A549 (cell line): Measurements from ENCODE around the gene DACH1. TPM values are rescaled to one million over a fixed set of nuclear protein-coding genes. Genes with fewer than 3 reads are reported as not detected.

Experiments
- ATAC-seq, 2 experiments: fragments of 200-7000 bp in 1 of 2; fragments of >200 bp in 1 of 2; cut with Nextera tagmentation in 1 of 2; cut with Tn5 transposase in 1 of 2; 3 replicates each; pipeline versions ENCODE4 v1.8.0 to v1.9.1; 2018 to 2020; ENCODE audit warnings: mild to moderate bottlenecking in 1 of 2, moderate library complexity in 1 of 2
- CTCF ChIA-PET: fragments of 300-600 bp; sonication (Branson Sonifier 250); formaldehyde crosslinking; extraction: SDS; loops from one replicate; lab custom pipeline; 2021; ENCODE audit warnings: antibody characterized with exemption, inconsistent platforms; lab: Yijun Ruan, JAX
- POLR2A ChIA-PET: fragments of 350-600 bp; formaldehyde crosslinking; extraction: SDS; loops from one replicate; lab custom pipeline; 2021; ENCODE audit warnings: antibody characterized with exemption, inconsistent platforms; lab: Yijun Ruan, JAX
- DNase-seq, 2 experiments: peaks; one replicate each; pipeline versions ENCODE4 v3.0.0 to v3.0.0-alpha.2; 2011 to 2016; ENCODE audit warnings: low read depth in 1 of 2, low spot score in 1 of 2
- FAIRE-seq: peaks from 2 replicates; lab custom pipeline; 2011; peaks lifted over from hg19 to GRCh38; lab: Jason Lieb, UNC
- H3K27ac ChIP-seq, 2 experiments: fragments of >200 bp; sonication (Bioruptor Twin); formaldehyde crosslinking; 3 replicates each; pipeline ENCODE4 v1.5.1; 2016 to 2017
- H3K4me1 ChIP-seq: fragments of >200 bp; sonication (Bioruptor Twin); formaldehyde crosslinking; 3 replicates; pipeline ENCODE4 v1.6.1; 2016
- H3K4me2 ChIP-seq: fragments of >200 bp; sonication (Bioruptor Twin); formaldehyde crosslinking; 3 replicates; pipeline ENCODE4 v1.6.1; 2016
- H3K4me3 ChIP-seq: fragments of >200 bp; sonication (Bioruptor Twin); formaldehyde crosslinking; 3 replicates; pipeline ENCODE4 v1.5.1; 2016
- H3K9me3 ChIP-seq: fragments of >200 bp; sonication (Bioruptor Twin); formaldehyde crosslinking; 3 replicates; pipeline ENCODE4 v1.6.1; 2016
- BHLHE40 ChIP-seq: IDR thresholded peaks from 2 replicates; pipeline ENCODE4 v1.6.1; 2012; ENCODE audit warnings: low read depth, low read length, inconsistent platforms
- CBX2 ChIP-seq: fragments of 200-600 bp; sonication (generic); IDR thresholded peaks from 2 replicates; pipeline ENCODE4 v1.6.1; 2016; ENCODE audit warnings: low read depth, mild to moderate bottlenecking, borderline replicate concordance
- EHMT2 ChIP-seq: fragments of 200-600 bp; sonication (generic); IDR thresholded peaks from 2 replicates; pipeline ENCODE4 v1.6.1; 2016; ENCODE audit warnings: antibody characterized with exemption, low read depth, mild to moderate bottlenecking, moderate library complexity
- EP300 ChIP-seq, 2 experiments: fragments of >200 bp; sonication (Bioruptor Twin); formaldehyde crosslinking; IDR thresholded peaks; 2 replicates in 1 of 2; 3 replicates in 1 of 2; pipeline ENCODE4 v1.6.1; 2016 to 2017
- ESRRA ChIP-seq: fragments of 150-350 bp; IDR thresholded peaks from 2 replicates; pipeline ENCODE4 v1.6.1; 2014; ENCODE audit warnings: mild to moderate bottlenecking, low read length, borderline replicate concordance
- FOSL2 ChIP-seq, 2 experiments: fragments of 450-650 bp in 1 of 2; fragments of >200 bp in 1 of 2; sonication (Bioruptor Twin) in 1 of 2; formaldehyde crosslinking; IDR thresholded peaks; 2 replicates each; pipeline versions ENCODE4 v1.5.0 to v1.6.1; 2016 to 2020; ENCODE audit warnings: mild to moderate bottlenecking in 1 of 2, moderate library complexity in 1 of 2
- FOXS1 ChIP-seq: fragments of 250-450 bp; sonication (Bioruptor Pico); IDR thresholded peaks from 2 replicates; pipeline ENCODE4 v1.5.0; 2020; ENCODE audit warnings: mild to moderate bottlenecking, moderate library complexity
- GATA3 ChIP-seq: IDR thresholded peaks from 2 replicates; pipeline ENCODE4 v1.6.1; 2012; ENCODE audit warnings: borderline replicate concordance
- HOXA7 ChIP-seq: fragments of 250-450 bp; sonication (Bioruptor Pico); IDR thresholded peaks from 2 replicates; pipeline ENCODE4 v1.5.0; 2020; ENCODE audit warnings: mild to moderate bottlenecking, moderate library complexity
- HOXB13 ChIP-seq: fragments of 250-450 bp; sonication (Bioruptor Pico); IDR thresholded peaks from 2 replicates; pipeline ENCODE4 v1.5.0; 2020; ENCODE audit warnings: low read depth, mild to moderate bottlenecking, moderate library complexity
- HOXB5 ChIP-seq: fragments of 250-450 bp; sonication (Bioruptor Pico); IDR thresholded peaks from 2 replicates; pipeline ENCODE4 v1.5.0; 2020; ENCODE audit warnings: mild to moderate bottlenecking, moderate library complexity
- JUNB ChIP-seq: fragments of >200 bp; sonication (Bioruptor Twin); formaldehyde crosslinking; IDR thresholded peaks from 2 replicates; pipeline ENCODE4 v1.6.1; 2016
- KDM1A ChIP-seq: fragments of 200-600 bp; sonication (generic); IDR thresholded peaks from 2 replicates; pipeline ENCODE4 v1.6.1; 2016; ENCODE audit warnings: low read depth, mild to moderate bottlenecking
- MAZ ChIP-seq: fragments of 150-350 bp; IDR thresholded peaks from 2 replicates; pipeline ENCODE4 v1.6.1; 2014; ENCODE audit warnings: antibody characterized with exemption, low read depth, low read length, borderline replicate concordance
- NPAS2 ChIP-seq: fragments of 250-450 bp; sonication (Bioruptor Pico); IDR thresholded peaks from 2 replicates; pipeline ENCODE4 v1.8.0; 2022; ENCODE audit warnings: mild to moderate bottlenecking, moderate library complexity, borderline replicate concordance
- RARB ChIP-seq: fragments of 250-450 bp; sonication (Bioruptor Pico); IDR thresholded peaks from 2 replicates; pipeline ENCODE4 v1.8.0; 2021; ENCODE audit warnings: mild to moderate bottlenecking, moderate library complexity
- RCOR1 ChIP-seq: fragments of 150-350 bp; IDR thresholded peaks from 2 replicates; pipeline ENCODE4 v1.6.1; 2014; ENCODE audit warnings: antibody characterized with exemption, low read length, low read depth
- RNF2 ChIP-seq: fragments of 200-600 bp; sonication (generic); IDR thresholded peaks from 2 replicates; pipeline ENCODE4 v1.6.1; 2016; ENCODE audit warnings: low read depth, mild to moderate bottlenecking, antibody characterized with exemption, moderate library complexity, borderline replicate concordance
- SREBF2 ChIP-seq: fragments of 450-650 bp; IDR thresholded peaks from 2 replicates; pipeline ENCODE4 v1.6.1; 2014; ENCODE audit warnings: mild to moderate bottlenecking, moderate library complexity
- TFCP2L1 ChIP-seq: fragments of 250-450 bp; sonication (Bioruptor Pico); IDR thresholded peaks from 2 replicates; pipeline ENCODE4 v1.5.0; 2021; ENCODE audit warnings: mild to moderate bottlenecking
- TP53 ChIP-seq: fragments of 250-450 bp; sonication (Bioruptor Pico); IDR thresholded peaks from 2 replicates; pipeline ENCODE4 v1.5.0; 2021; ENCODE audit warnings: mild to moderate bottlenecking, moderate library complexity
- ZC3H11A ChIP-seq: fragments of 450-650 bp; IDR thresholded peaks from 2 replicates; pipeline ENCODE4 v1.6.1; 2014; ENCODE audit warnings: antibody characterized with exemption, mild to moderate bottlenecking
- ZFP36 ChIP-seq: fragments of 450-650 bp; IDR thresholded peaks from 2 replicates; pipeline ENCODE4 v1.6.1; 2014; ENCODE audit warnings: borderline replicate concordance; ENCODE audit not compliant: partially characterized antibody
- WGBS: methylation state at CpG from one replicate; pipeline ENCODE4 v1.1.6; 2017; ENCODE audit errors: missing lambda C conversion rate; 5-methylcytosine and 5-hydroxymethylcytosine counted together
- polyA plus RNA-seq, 4 experiments: library from polyadenylated mRNA; depleted of rRNA in 3 of 4; stranded (reverse); fragments of >200 nt; fragmentation: RNase III in 1 of 4; extraction: RNeasy Plus Mini Kit Qiagen cat#74134 plus additional on column Dnase treatment in 1 of 4; gene quantifications; 2 replicates in 3 of 4; 3 replicates in 1 of 4; pipeline ENCODE4 v1.2.3, GENCODE V29; 2011 to 2017
- TF ChIP-seq, protein P1 (sequence below): fragments of >200 bp; sonication (Bioruptor Twin); formaldehyde crosslinking; IDR thresholded peaks from 3 replicates; pipeline ENCODE4 v1.6.1; 2016
- TF ChIP-seq, protein P2 (sequence below): IDR thresholded peaks from 2 replicates; pipeline ENCODE4 v1.6.1; 2012
- TF ChIP-seq, protein P3 (sequence below): fragments of 250-450 bp; sonication (Bioruptor Pico); IDR thresholded peaks from 2 replicates; pipeline ENCODE4 v1.5.0; 2020; ENCODE audit warnings: low read depth, mild to moderate bottlenecking, moderate library complexity

Gene DACH1
- polyA plus RNA-seq, 2 of the 4 experiments (the other 2 are of a cell fraction), result not detected

DNA sequence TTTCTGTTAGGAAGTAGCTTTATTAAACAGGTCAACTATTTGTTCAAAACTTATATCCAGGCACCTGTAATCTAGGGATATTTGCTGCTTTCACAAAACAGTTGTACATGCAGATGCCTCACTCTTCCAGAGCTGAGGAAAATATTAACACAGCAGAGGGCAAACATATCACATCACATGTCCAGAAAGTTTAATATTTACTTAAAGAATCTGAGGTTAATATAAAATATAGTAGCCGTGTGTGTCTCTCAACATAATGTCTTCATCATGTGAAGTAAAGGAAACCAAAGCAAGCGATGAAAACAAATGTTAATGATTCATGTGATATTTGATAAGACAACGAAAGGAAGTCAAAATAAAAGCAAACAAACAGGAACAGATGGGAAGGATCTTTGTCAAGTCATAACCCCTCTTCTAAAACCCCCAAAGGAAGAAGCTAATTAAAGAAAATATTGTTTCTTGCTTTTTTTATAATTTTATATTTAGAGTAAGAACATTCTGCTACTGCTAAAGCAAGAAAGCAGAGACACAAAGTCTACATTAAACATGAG, 418.8 kb downstream of the DACH1 start:
- DNase-seq, result peak in 1 of 2 experiments; percentile 0
- POLR2A ChIA-PET, result no interaction called here
- WGBS, result 5% methylated on average over 3 of the region's 3 CpGs
- Histone ChIP-seq H3K4me1 (no peaks in the 10 kb centered on the region), H3K27ac (no peak overlapping the region), H3K4me3 (no peak overlapping the region), H3K4me2 (no peak overlapping the region), H3K9me3 (no peaks in the 10 kb centered on the region)
- CTCF ChIA-PET, result no interaction called here
- ATAC-seq, result no peak
- no peak for FAIRE-seq
- no peak for TF ChIP-seq TP53 (CRISPR knock-in tag)
- TF ChIP-seq HOXB5 (CRISPR knock-in tag), result no peak
- TF ChIP-seq RCOR1, result no peak
- no peak for TF ChIP-seq HOXB13 (CRISPR knock-in tag)
- TF ChIP-seq BHLHE40, result no peak

DNA sequence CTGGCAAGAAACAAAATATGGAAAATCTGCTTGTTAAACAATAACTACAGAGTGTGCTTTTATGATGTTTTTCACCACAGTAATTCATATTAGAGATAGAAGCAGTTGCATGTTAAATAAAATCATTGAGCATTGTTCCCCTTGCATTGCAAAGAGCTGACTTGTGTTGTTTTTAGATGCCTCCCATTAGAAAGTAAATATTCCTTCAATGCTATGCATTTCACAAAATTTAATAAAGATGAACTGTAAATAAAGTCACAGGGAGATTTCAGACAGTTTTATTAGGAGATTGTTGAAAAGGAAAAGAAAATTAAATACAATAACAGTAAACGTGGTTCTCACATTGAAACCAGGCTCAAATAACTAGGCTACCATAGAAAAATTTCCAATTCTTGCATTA, 429.3 kb downstream of the DACH1 start:
- H3K9me3 ChIP-seq, result no peaks in the 10 kb centered on the region
- CTCF ChIA-PET, result no interaction called here
- POLR2A ChIA-PET, result no interaction called here
- H3K4me1 ChIP-seq, result no peaks in the 10 kb centered on the region
- ATAC-seq, result no peak
- H3K27ac ChIP-seq, result no peak overlapping the region
- 5% methylated on average over 1 of the region's 1 CpG for WGBS
- no peak overlapping the region for H3K4me3 ChIP-seq
- no peak for DNase-seq
- TF ChIP-seq HOXA7 (CRISPR knock-in tag), result no peak
- TF ChIP-seq, protein P1, sequence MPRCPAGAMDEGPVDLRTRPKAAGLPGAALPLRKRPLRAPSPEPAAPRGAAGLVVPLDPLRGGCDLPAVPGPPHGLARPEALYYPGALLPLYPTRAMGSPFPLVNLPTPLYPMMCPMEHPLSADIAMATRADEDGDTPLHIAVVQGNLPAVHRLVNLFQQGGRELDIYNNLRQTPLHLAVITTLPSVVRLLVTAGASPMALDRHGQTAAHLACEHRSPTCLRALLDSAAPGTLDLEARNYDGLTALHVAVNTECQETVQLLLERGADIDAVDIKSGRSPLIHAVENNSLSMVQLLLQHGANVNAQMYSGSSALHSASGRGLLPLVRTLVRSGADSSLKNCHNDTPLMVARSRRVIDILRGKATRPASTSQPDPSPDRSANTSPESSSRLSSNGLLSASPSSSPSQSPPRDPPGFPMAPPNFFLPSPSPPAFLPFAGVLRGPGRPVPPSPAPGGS, result no peak
- no peak for FAIRE-seq
- H3K4me2 ChIP-seq, result no peak overlapping the region

DNA sequence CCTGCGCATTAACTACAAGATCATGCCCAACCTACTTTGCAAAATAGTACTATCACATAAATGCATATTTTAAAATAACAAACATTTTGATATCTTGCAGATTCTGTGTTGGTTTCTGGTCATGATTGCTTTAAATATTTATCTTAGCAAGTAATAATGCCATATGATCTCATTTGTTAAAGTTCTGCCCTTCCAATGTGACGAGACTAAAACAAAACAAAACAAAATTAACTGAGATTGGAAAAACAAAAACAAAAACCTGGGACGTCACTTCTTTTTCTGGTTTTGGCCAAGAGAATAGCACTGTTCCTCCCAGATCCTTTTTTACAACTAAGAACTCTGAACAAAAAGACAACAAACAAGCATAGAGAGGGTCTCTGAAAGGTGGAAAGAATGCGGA, 436.3 kb downstream of the DACH1 start:
- Histone ChIP-seq H3K4me3 (no peak overlapping the region), H3K9me3 (no peaks in the 10 kb centered on the region), H3K27ac (no peak overlapping the region), H3K4me1 (no peaks in the 10 kb centered on the region), H3K4me2 (no peak overlapping the region)
- DNase-seq, result no peak
- 46% methylated on average over 4 of the region's 4 CpGs for WGBS
- ATAC-seq, result no peak
- CTCF ChIA-PET, result no interaction called here
- TF ChIP-seq ZFP36 (no peak), NPAS2 (CRISPR knock-in tag) (no peak), FOXS1 (CRISPR knock-in tag) (no peak), CBX2 (no peak), HOXB13 (CRISPR knock-in tag) (no peak), GATA3 (no peak), ZC3H11A (no peak), RARB (CRISPR knock-in tag) (no peak), RNF2 (no peak)
- TF ChIP-seq, protein P2, sequence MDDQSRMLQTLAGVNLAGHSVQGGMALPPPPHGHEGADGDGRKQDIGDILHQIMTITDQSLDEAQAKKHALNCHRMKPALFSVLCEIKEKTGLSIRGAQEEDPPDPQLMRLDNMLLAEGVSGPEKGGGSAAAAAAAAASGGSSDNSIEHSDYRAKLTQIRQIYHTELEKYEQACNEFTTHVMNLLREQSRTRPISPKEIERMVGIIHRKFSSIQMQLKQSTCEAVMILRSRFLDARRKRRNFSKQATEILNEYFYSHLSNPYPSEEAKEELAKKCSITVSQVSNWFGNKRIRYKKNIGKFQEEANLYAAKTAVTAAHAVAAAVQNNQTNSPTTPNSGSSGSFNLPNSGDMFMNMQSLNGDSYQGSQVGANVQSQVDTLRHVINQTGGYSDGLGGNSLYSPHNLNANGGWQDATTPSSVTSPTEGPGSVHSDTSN, result no peak
- POLR2A ChIA-PET, result no interaction called here
- FAIRE-seq, result no peak

DNA sequence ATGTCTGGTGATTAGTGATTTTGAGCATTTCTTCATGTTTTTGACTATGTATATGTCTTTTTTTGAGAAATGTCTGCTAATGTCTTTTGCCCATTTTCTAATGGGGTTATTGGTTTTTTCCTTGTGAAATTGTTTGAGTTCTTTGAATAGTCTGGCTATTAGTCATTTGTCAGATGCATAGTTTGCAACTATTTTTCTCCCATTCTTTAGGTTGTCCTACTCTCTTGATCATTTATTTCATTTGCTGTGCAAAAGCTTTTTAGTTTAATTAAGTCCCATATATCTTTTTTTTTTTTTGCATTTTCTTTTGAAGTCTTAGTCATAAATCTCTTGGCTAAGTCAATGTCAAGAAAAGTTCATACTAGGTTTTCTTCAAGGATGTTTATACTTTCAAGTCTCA, 449.8 kb downstream of the DACH1 start:
- Histone ChIP-seq H3K4me3 (no peak overlapping the region), H3K9me3 (no peaks in the 10 kb centered on the region), H3K4me1 (no peaks in the 10 kb centered on the region), H3K4me2 (no peak overlapping the region), H3K27ac (no peak overlapping the region)
- FAIRE-seq (no peak), DNase-seq (no peak), ATAC-seq (no peak)
- POLR2A ChIA-PET, result no interaction called here
- CTCF ChIA-PET, result no interaction called here
- TF ChIP-seq KDM1A, result no peak
- no peak for TF ChIP-seq ESRRA
- TF ChIP-seq, protein P3, sequence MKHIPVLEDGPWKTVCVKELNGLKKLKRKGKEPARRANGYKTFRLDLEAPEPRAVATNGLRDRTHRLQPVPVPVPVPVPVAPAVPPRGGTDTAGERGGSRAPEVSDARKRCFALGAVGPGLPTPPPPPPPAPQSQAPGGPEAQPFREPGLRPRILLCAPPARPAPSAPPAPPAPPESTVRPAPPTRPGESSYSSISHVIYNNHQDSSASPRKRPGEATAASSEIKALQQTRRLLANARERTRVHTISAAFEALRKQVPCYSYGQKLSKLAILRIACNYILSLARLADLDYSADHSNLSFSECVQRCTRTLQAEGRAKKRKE (CRISPR knock-in tag), result no peak
- no peak for TF ChIP-seq TFCP2L1 (CRISPR knock-in tag)
- TF ChIP-seq EP300 (IDR thresholded peaks at IDR 0.05), result no peak
- TF ChIP-seq RARB (CRISPR knock-in tag), result no peak
- no peak for TF ChIP-seq FOSL2 (IDR thresholded peaks at IDR 0.05)
- no peak for TF ChIP-seq FOSL2 (CRISPR knock-in tag; IDR thresholded peaks at IDR 0.05)
- TF ChIP-seq, protein P1, result no peak
- no peak for TF ChIP-seq JUNB
- TF ChIP-seq CBX2, result no peak
- no peak for TF ChIP-seq MAZ
- no peak for TF ChIP-seq EHMT2
- TF ChIP-seq RCOR1, result no peak
- no peak for TF ChIP-seq SREBF2
